ENCODE data around the gene ITGAL. TPM values are rescaled to one million over a fixed set of nuclear protein-coding genes. Genes with fewer than 3 reads are reported as not detected.

Gene ITGAL
- total and polyA plus RNA-seq, 2 of the 13 experiments (the other 11 are each of a cell fraction or from before 2014, with no cell fraction given) = 0.86 to 1.2 TPM

DNA sequence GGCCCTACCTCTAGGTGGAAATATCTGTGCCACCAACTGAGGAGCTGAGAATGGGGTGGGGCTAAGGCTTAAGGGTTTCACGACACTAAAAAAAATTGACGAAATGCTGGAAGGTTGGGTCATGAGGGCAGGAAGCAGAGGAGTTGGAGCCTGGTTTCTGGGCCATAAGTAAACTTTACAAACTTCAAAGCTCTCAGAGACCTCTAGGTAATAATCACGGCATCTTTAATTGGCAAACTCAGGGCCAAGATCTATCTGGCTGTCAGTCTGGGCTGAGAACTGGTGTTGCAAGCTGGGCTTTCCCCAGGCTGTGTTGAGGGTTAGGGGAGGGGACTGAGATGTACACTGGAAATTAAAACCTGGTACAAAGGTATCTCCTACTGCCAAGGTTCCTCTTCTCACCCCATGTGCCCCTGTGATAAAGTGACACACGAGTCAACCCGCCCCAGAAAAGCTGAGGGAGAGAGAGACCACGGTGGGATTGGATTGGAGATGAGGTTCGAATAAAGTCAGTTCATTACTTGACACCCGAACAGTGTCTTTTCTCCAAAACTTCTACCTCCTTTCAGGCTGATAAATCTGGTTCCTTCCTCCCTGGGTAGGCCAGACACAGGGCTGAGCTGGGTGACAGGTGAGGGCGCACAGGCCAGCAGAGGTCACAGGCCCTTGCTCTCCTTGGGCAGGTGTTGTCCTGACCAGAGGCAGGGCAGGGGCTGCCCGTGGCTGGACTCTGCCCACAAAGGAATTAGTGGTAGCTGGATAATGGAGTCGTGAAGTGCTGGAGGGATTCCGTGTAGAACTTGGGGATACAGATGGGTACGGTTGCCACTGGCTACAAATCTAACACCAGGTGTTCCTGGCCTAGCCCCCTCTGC, 57.9 kb downstream of the ITGAL start:
- ChIA-PET POLR2A (interaction anchor here (1.1 to 1.6 kb wide), 3 partner anchors 28 to 100 kb away, joined by 3 to 8 read pairs (median 4); partner anchors contain the start of genes DCTPP1 and ZNF688), CTCF (ENCODE audit: low intra/inter-chr PET ratio, low total read pairs) (no interaction called here)
- TF ChIP-seq BORCS8-MEF2B (CRISPR knock-in tag; IDR thresholded peaks at IDR 0.05) (peak; percentile 15; the same call in 1 of the 2 replicates), HES4 (CRISPR knock-in tag; IDR thresholded peaks at IDR 0.05; ENCODE audit: borderline replicate concordance) (0 out of 2 replicates have a peak, but pooled peaks have one; percentile 16), SYNCRIP (IDR thresholded peaks at IDR 0.05; ENCODE audit: insufficient read depth, low read depth, low read length) (no peak), ARID2 (CRISPR knock-in tag; IDR thresholded peaks at IDR 0.05; ENCODE audit: borderline replicate concordance) (0 out of 2 replicates have a peak, but pooled peaks have one; percentile 25), ZNF556 (CRISPR knock-in tag; IDR thresholded peaks at IDR 0.05; ENCODE audit: borderline replicate concordance) (0 out of 2 replicates have a peak, but pooled peaks have one; percentile 38)
- TF ChIP-seq, protein P1, sequence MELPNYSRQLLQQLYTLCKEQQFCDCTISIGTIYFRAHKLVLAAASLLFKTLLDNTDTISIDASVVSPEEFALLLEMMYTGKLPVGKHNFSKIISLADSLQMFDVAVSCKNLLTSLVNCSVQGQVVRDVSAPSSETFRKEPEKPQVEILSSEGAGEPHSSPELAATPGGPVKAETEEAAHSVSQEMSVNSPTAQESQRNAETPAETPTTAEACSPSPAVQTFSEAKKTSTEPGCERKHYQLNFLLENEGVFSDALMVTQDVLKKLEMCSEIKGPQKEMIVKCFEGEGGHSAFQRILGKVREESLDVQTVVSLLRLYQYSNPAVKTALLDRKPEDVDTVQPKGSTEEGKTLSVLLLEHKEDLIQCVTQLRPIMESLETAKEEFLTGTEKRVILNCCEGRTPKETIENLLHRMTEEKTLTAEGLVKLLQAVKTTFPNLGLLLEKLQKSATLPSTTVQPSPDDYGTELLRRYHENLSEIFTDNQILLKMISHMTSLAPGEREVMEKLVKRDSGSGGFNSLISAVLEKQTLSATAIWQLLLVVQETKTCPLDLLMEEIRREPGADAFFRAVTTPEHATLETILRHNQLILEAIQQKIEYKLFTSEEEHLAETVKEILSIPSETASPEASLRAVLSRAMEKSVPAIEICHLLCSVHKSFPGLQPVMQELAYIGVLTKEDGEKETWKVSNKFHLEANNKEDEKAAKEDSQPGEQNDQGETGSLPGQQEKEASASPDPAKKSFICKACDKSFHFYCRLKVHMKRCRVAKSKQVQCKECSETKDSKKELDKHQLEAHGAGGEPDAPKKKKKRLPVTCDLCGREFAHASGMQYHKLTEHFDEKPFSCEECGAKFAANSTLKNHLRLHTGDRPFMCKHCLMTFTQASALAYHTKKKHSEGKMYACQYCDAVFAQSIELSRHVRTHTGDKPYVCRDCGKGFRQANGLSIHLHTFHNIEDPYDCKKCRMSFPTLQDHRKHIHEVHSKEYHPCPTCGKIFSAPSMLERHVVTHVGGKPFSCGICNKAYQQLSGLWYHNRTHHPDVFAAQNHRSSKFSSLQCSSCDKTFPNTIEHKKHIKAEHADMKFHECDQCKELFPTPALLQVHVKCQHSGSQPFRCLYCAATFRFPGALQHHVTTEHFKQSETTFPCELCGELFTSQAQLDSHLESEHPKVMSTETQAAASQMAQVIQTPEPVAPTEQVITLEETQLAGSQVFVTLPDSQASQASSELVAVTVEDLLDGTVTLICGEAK (IDR thresholded peaks at IDR 0.05) = no peak
- TF ChIP-seq, protein P1 (CRISPR knock-in tag; IDR thresholded peaks at IDR 0.05) = no peak
- TF ChIP-seq, protein P2, sequence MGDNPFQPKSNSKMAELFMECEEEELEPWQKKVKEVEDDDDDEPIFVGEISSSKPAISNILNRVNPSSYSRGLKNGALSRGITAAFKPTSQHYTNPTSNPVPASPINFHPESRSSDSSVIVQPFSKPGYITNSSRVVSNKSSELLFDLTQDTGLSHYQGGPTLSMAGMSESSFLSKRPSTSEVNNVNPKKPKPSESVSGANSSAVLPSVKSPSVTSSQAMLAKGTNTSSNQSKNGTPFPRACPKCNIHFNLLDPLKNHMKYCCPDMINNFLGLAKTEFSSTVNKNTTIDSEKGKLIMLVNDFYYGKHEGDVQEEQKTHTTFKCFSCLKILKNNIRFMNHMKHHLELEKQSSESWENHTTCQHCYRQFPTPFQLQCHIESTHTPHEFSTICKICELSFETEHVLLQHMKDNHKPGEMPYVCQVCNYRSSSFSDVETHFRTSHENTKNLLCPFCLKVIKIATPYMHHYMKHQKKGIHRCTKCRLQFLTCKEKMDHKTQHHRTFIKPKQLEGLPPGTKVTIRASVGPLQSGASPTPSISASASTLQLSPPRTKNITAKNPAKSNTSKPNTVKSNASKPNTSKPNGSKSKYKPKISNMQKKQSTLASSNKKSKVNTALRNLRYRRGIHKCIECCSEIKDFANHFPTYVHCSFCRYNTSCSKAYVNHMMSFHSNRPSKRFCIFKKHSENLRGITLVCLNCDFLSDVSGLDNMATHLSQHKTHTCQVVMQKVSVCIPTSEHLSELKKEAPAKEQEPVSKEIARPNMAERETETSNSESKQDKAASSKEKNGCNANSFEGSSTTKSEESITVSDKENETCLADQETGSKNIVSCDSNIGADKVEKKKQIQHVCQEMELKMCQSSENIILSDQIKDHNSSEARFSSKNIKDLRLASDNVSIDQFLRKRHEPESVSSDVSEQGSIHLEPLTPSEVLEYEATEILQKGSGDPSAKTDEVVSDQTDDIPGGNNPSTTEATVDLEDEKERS (CRISPR knock-in tag; IDR thresholded peaks at IDR 0.05) = no peak
- TF ChIP-seq, protein P3, sequence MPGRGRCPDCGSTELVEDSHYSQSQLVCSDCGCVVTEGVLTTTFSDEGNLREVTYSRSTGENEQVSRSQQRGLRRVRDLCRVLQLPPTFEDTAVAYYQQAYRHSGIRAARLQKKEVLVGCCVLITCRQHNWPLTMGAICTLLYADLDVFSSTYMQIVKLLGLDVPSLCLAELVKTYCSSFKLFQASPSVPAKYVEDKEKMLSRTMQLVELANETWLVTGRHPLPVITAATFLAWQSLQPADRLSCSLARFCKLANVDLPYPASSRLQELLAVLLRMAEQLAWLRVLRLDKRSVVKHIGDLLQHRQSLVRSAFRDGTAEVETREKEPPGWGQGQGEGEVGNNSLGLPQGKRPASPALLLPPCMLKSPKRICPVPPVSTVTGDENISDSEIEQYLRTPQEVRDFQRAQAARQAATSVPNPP (CRISPR knock-in tag; IDR thresholded peaks at IDR 0.05) = no peak

More for the DNA sequence above, 57.9 kb downstream of the ITGAL start:
- no TSS peak for BruUV-seq (replicated peaks)
- DNase-seq (ENCODE audit: low spot score) (no peak), ATAC-seq (no peak), FAIRE-seq (no peak)
- no peak overlapping the region for H2AFZ ChIP-seq (ENCODE audit: low read length)
- H3K27me3 ChIP-seq (ENCODE audit: control insufficient read depth in 1 of 2, insufficient read depth in 2 of 2, low read length in 2 of 2) = no peaks in the 10 kb centered on the region; a peak in 1 of 5 replicates
- no peaks in the 10 kb centered on the region for H3K9me3 ChIP-seq (ENCODE audit: low read length)
- no peaks in the 10 kb centered on the region for H4K20me1 ChIP-seq (ENCODE audit: insufficient read depth, low read length)
- in situ Hi-C loops (cut with HindIII; ENCODE audit: extremely low pct_ligation_motif_present, low pct_unique_long_range_greater_than_20kb) = no loop called here
- H3K4me1 ChIP-seq (ENCODE audit: insufficient read depth, low read length) = peaks cover 59% of the 10 kb centered on the region
- no peak overlapping the region for H3K27ac ChIP-seq (ENCODE audit: extremely low read length, insufficient read depth, low read length)
- intact Hi-C loops (cut with micrococcal nuclease; ENCODE audit: unreplicated experiment) = no loop called here
- H3K4me3 ChIP-seq (replicated peaks in 1 of 3; ENCODE audit: insufficient read depth in 1 of 3, low read depth in 2 of 3, low read length in 3 of 3) = no peak overlapping the region
- H3K79me2 ChIP-seq (ENCODE audit: insufficient read depth, low read length) = peaks cover 21% of the 10 kb centered on the region
- peaks cover 0 to 1% of the 10 kb centered on the region in 2 experiments; a peak in 1 of 5 replicates for H3K36me3 ChIP-seq (replicated peaks in 1 of 2; ENCODE audit: control insufficient read depth in 1 of 2, insufficient read depth in 2 of 2, low read length in 2 of 2)
- no peak overlapping the region for H3K9ac ChIP-seq (ENCODE audit: insufficient read depth, low read depth, low read length)
- WGBS (ENCODE audit: low lambda C conversion rate) = 85% methylated on average over 13 of the region's 13 CpGs
- no peak overlapping the region for H3K4me2 ChIP-seq (ENCODE audit: low read depth, low read length)
